Nephron progenitor cell (in vitro differentiated cells): ENCODE results near the gene DYNC2H1.

ENCODE experiments used
- DNase-seq: peaks from one replicate; pipeline ENCODE4 v3.0.0; 2021
- H3K27ac Mint-ChIP-seq: 2 replicates; pipeline ENCODE4 v1.8.0; 2021; ENCODE audit warnings: mild to moderate bottlenecking, moderate library complexity, mixed read lengths
- H3K27me3 Mint-ChIP-seq: 2 replicates; pipeline ENCODE4 v1.8.0; 2021; ENCODE audit warnings: mild to moderate bottlenecking, low read depth, mixed read lengths; ENCODE audit not compliant: poor library complexity
- H3K36me3 Mint-ChIP-seq: 2 replicates; pipeline ENCODE4 v1.8.0; 2021; ENCODE audit warnings: low read depth, mixed read lengths
- H3K4me1 Mint-ChIP-seq: 2 replicates; pipeline ENCODE4 v1.8.0; 2021; ENCODE audit warnings: mixed read lengths
- H3K4me3 Mint-ChIP-seq: 2 replicates; pipeline ENCODE4 v1.8.0; 2021; ENCODE audit warnings: mild to moderate bottlenecking, moderate library complexity, mixed read lengths
- H3K9me3 Mint-ChIP-seq: 2 replicates; pipeline ENCODE4 v1.8.0; 2021; ENCODE audit warnings: mild to moderate bottlenecking, moderate library complexity, mixed read lengths
- TF ChIP-seq, protein P1 (sequence below): fragments of 200-600 bp; sonication (generic); IDR thresholded peaks from 2 replicates; pipeline ENCODE4 v1.5.0; 2021; ENCODE audit warnings: antibody characterized with exemption

DYNC2H1 gene

DNA sequence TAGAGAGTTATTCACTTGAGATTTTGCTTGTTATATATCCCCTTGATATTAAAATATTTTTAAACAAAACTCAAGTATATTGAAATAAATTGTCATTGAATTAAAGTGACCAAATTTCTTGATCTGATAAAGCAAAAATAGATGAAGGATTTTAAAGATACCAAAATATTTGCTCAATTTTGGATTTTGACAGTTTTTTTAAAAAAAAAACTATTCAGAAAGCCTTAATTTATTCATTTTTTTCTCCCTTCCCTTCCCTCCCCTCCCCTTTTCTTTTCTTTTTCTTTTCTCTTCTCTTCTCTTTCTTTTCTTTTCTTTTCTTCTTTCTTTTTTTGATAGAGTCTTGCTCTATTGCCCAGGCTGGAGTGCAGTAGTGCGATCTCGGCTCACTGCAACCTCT, 163.7 kb downstream of the DYNC2H1 start:
- Mint-ChIP-seq H3K27ac (no peak overlapping the region), H3K36me3 (peaks cover 12% of the 10 kb centered on the region), H3K27me3 (no peaks in the 10 kb centered on the region), H3K9me3 (no peaks in the 10 kb centered on the region), H3K4me1 (no peaks in the 10 kb centered on the region), H3K4me3 (no peak overlapping the region)
- TF ChIP-seq, protein P1, sequence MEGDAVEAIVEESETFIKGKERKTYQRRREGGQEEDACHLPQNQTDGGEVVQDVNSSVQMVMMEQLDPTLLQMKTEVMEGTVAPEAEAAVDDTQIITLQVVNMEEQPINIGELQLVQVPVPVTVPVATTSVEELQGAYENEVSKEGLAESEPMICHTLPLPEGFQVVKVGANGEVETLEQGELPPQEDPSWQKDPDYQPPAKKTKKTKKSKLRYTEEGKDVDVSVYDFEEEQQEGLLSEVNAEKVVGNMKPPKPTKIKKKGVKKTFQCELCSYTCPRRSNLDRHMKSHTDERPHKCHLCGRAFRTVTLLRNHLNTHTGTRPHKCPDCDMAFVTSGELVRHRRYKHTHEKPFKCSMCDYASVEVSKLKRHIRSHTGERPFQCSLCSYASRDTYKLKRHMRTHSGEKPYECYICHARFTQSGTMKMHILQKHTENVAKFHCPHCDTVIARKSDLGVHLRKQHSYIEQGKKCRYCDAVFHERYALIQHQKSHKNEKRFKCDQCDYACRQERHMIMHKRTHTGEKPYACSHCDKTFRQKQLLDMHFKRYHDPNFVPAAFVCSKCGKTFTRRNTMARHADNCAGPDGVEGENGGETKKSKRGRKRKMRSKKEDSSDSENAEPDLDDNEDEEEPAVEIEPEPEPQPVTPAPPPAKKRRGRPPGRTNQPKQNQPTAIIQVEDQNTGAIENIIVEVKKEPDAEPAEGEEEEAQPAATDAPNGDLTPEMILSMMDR: no peak
- DNase-seq: no peak

DNA sequence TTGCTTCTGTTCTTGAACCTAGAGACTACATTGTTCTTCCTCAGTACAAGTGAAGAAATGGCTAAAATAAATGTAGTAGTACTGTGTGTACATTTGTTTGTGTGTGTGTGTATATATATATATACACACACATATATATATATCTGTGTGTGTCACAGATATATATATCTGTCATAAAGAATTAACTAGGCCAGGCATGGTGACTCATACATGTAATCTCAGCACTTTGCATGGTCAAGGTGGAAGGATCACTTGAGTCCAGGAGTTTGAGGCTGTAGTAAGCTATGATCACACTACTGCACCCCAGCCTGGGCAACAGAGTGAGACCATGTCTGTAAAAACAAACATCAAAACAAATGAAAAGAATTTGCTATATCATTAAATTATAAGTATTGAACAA, 164.8 kb downstream of the DYNC2H1 start:
- no peak overlapping the region for H3K27ac Mint-ChIP-seq
- TF ChIP-seq, protein P1: no peak
- no peaks in the 10 kb centered on the region for H3K4me1 Mint-ChIP-seq
- H3K36me3 Mint-ChIP-seq: peaks cover 12% of the 10 kb centered on the region
- H3K9me3 Mint-ChIP-seq: no peaks in the 10 kb centered on the region
- H3K4me3 Mint-ChIP-seq: no peak overlapping the region
- no peak for DNase-seq
- H3K27me3 Mint-ChIP-seq: no peaks in the 10 kb centered on the region

DNA sequence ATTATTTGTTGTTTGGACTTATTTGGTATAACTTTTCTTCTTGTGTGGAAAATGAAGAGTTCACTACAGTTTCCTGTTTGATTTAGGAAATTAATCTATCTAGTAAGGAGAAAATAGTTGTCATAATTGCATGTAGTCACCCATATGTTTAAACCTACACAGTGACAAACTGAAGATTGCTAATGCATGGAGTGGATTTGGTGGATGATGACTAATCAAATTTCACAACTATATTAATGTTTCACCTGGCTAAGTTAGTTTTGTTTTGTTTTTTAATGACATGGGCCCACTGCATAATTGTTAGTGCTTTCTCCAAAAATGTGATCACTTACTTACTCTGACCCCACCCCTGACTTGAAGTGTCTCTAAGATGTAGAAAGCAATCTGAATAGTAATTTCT, 170.6 kb downstream of the DYNC2H1 start:
- TF ChIP-seq, protein P1: no peak
- Mint-ChIP-seq H3K36me3 (peaks cover 3% of the 10 kb centered on the region), H3K27me3 (no peaks in the 10 kb centered on the region), H3K4me1 (no peaks in the 10 kb centered on the region), H3K27ac (no peak overlapping the region), H3K9me3 (no peaks in the 10 kb centered on the region), H3K4me3 (no peak overlapping the region)
- no peak for DNase-seq

DNA sequence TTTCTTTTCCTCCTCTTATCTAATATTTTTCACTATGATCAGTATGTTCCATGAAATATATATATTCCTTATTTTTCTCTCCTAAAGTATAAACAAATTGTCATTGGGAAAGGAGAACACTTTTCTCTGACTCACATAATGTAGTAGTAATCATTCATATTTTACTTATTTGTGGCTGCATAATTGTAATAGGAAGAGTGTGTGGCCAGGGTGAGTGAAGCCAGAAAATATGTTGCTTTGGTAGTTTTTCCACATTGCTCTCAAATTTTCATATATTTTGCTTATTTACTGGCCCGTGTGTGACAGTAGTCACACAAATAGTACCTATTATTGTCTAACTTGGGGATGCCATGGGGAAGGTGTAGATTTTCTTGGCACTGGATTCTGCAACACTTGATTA, 172.1 kb downstream of the DYNC2H1 start:
- no peaks in the 10 kb centered on the region for H3K4me1 Mint-ChIP-seq
- no peak overlapping the region for H3K27ac Mint-ChIP-seq
- TF ChIP-seq, protein P1: no peak
- H3K4me3 Mint-ChIP-seq: no peak overlapping the region
- no peaks in the 10 kb centered on the region for H3K27me3 Mint-ChIP-seq
- no peak for DNase-seq
- H3K9me3 Mint-ChIP-seq: no peaks in the 10 kb centered on the region
- H3K36me3 Mint-ChIP-seq: peaks cover 11% of the 10 kb centered on the region

DNA sequence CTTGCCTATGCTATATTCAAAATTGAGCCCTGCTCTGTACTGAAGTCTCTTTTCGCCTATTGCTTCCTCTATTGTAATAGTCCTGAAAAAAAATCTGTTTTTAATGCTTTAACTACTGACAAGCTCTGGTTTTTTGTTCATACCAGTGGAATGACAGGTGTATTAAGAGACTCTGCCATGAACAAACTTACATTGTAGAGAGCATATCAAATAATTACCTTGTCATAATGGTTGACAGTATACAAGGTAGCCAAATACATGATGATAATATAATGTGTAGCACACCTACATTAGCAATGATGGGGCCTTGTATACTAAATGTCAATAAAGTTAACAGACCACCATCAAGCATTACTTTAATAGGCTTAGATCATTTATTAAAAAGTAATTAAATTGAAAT, 175.0 kb downstream of the DYNC2H1 start:
- Mint-ChIP-seq H3K36me3 (peaks cover 30% of the 10 kb centered on the region), H3K27ac (no peak overlapping the region)
- no peak for DNase-seq

DNA sequence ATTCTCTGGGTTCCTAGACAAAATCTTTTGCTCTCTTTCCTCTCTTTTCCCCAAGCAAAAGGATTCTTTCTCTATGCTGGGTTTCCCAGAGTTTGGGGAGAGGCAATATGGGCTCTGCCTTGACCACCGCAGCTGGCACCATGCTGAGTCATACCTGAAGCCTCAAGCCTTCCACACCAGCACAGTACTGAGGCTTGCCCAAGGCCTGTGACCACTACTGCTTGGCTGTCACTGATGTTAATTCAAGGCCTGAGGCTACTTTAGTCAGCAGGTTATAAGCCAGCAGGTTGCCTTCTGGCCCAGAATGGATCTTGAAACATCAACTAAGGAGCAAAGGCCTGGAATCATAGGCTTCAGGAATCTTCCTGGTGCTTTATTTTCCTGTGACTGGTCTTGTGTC, 185.3 kb downstream of the DYNC2H1 start:
- Mint-ChIP-seq H3K4me1 (no peaks in the 10 kb centered on the region), H3K9me3 (peaks cover 50% of the 10 kb centered on the region), H3K27ac (no peak overlapping the region), H3K4me3 (no peak overlapping the region), H3K36me3 (peaks cover 79% of the 10 kb centered on the region), H3K27me3 (no peaks in the 10 kb centered on the region)
- no peak for DNase-seq
- TF ChIP-seq, protein P1: no peak

More for the DNA sequence above, 175.0 kb downstream of the DYNC2H1 start:
- H3K4me1 Mint-ChIP-seq: no peaks in the 10 kb centered on the region
- no peaks in the 10 kb centered on the region for H3K27me3 Mint-ChIP-seq
- no peaks in the 10 kb centered on the region for H3K9me3 Mint-ChIP-seq
- no peak overlapping the region for H3K4me3 Mint-ChIP-seq
- TF ChIP-seq, protein P1: no peak
